GM19463 (cell line): Measurements from ENCODE around the gene DGCR8.
A peak's percentile ranks its signal among the peaks of the same experiment; 100 is the strongest.
"Not testable (repeated sequence)": the region's sequence is repeated elsewhere in the genome, so short reads cannot be mapped to it uniquely, and the experiment has no call there.

Experiments used
- ATAC-seq: cut with Tn5 transposase; IDR thresholded peaks from one replicate; pipeline ENCODE4 v1.9.1; 2021; ENCODE audit warnings: mild to moderate bottlenecking, moderate library complexity; ENCODE audit not compliant: unreplicated experiment

Gene DGCR8

GRCh38 chr22:20065896-20066616, 14.0 kb upstream of the DGCR8 start:
- no peak for ATAC-seq

DNA sequence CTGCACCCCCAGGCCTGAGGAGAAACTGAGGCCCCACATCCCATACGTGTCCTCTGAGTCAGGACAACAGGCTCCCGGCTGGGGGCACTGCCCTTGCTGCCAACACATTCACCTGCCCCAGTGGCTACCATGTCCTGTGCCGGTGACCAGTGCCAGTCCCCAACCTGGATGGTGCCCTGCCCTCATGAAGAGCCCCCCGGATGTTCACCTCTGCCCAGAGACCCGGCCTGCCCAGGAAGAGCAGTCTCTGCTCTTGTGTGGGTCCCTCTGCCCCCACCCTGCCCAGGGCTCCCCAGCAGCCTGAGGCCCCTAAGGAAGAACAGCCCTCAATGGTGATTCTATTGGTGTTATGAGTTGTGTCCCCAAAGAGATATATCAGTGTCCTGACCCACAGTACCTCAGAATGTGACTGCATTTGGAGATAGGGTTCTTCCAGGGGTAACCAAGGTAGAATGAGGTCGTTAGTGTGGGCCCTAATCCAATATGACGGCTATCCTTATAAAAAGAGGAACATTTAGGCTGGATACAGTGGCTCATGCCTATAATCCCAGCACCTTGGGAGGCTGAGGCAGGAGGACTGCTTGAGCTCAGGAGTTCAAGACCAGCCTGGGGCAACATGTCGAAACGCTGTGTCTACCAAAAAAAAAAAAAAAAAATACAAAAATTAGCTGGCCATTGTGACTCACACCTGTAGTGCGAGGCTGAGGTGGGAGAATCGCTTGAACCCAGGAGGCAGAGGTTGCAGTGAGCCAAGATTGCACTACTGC, 13.2 kb upstream of the DGCR8 start:
- ATAC-seq: no peak

DNA sequence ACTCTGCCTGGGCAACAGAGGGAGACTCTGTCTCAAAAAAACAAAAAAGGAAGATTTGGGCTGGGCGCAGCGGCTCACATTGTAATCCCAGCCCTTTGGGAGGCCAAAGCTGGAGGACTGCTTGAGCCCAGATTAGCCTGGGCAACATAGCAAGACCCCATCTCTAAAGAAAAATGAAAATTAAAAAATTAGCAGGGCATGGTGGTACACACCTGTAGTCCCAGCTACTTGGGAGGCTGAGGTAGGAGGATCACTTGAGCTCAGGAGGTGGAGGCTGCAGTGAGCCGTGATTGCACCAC, 12.7 kb upstream of the DGCR8 start:
- not testable (repeated sequence) for ATAC-seq

DNA sequence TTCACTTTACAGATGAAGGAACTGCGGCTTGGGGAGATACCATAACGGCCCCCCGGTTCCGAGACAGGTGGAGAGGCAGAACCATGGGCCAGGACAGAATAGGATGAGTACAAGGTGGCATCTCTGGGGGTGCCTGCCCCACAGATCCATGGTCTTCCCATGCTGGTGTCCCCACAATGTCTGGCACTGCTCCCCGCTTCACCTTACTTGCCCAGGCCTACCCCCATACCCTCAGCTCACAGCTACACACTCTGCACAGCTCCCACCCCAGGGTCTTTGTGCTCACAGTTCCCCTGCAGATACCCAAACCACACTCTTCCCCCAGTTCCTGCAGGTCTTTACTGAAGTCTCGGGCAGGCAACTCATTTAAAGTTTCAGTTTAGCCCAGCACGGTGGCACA, 11.4 kb upstream of the DGCR8 start:
- no peak for ATAC-seq

DNA sequence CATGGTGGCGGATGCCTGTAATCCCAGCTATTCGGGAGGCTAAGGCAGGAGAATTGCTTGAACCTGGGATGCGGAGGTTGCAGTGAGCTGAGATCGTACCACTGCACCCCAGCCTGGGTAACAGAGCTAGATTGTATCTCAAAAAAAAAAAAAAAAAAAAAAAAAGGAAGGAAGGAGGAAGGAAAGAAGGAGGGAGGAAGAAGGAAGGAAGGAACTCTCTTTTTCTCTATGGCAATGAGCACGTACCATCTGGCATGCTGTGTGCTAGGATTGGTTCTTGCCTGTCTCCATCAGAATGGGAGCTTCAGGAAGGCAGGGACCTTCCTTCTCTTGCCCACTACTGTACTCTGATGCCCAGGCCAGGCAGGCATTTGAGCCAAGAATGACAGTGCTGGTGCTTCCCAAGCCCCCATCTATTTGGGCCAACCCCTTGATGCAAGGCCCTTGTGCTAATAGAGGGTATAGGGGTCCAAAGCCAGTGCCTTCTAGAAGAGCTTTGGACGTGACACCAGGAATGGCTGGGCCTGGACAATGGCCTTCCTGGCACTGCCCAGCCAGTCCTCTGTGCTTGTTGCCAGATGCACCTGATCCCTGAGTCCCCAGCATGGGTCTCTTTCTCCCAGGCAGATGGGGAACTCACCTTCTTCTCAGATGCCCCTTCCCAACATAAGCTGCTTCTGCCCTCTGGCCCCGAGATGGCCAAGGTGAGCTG, 10.6 kb upstream of the DGCR8 start:
- no peak for ATAC-seq

GRCh38 chr22:20071524-20071972, 8.5 kb upstream of the DGCR8 start:
- ATAC-seq: no peak

GRCh38 chr22:20076627-20077172, 3.3 kb upstream of the DGCR8 start:
- ATAC-seq: no peak

DNA sequence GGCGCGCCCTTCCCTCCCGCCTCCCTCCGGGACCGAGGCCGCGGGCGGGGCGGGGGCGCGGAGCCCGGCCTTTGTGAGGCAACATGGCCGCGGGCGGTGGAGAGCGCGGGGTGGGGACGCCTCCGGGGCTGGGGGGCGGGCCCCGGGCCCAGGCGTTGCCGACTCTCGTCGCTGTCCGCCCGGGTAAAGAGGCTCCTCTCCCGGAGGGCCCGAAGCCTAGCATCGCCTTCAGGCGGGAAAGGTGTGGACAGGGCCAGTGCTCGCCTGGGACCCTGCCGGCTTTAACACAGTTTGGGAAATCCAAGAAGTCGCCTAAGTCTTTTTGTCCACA, 369 bp downstream of the DGCR8 start:
- peak; percentile 61 for ATAC-seq

DNA sequence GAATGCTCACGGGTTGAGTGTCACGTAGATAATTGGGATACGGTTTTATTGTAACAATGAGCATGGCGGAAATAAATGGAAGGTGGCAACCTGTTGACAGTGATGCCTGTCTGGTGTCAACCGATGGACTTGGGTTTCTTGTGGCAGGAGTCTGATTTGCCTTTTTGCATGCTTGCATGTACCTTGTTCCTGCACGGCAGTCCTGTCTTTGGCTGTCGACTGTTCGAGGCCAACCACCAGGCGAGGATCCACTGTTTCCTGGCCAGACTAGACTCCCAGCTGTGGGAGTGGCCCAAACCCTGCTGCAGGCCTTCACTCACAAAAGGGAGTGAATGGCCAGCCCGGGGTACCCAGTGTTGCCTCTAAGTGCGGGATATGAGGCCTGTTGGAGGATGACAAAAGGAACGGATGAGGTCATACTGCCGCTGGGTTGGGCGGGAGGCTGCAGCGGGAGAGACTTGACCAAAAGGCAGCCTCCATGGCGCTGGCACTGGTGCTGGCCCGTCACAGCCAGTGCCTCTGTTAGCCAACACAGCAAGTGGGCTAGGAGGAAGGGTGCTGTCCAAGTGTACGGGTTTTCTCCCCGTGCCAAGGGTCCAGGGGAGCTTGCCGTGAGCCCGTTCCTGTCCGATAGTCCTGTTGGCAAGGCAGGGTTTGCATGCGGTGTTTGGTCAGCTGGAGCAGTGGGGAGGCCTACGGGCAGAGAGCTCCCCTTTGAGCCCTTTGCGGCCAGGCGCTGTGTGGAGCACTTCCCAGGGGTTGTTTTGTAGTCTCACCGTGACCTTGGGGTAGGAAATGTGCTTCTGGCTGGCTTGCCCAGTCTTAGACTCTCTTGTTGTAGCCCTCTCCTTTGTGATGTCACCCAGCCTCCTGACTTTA, 974 bp downstream of the DGCR8 start:
- no peak for ATAC-seq

GRCh38 chr22:20083157-20083890, 3.3 kb downstream of the DGCR8 start:
- no peak for ATAC-seq

DNA sequence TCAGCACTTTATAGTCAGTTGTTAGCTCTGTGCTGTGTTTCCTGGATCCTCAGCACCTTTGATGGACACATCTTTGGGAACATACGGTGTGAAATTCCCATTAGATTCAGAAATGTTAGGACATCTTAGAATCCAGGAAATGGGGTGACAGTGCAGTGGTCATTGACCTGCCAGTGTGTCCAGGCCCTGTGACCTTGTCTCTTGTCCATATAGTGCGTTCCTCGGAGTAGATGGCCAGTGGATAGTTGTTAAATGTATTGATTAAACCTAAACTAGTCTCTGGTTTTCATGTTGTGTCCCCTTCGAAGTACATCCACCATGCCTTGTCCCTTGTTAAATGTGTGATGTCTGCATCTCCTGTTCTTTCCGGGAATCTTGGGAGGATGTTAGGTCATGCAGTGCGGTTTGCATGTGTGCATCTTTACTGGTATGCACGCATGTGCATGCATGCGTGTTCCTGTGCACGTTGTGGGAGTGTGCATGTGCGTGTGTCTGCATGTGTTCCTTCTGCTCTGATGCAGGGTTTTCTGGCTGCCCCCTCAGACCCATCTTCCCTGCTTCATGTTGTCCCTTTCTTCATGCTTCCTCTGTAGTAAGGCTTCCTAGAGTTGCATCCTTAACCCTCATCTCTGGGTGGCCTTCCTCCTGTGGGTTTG, 4.0 kb downstream of the DGCR8 start:
- no peak for ATAC-seq

GRCh38 chr22:20084547-20085413, 4.7 kb downstream of the DGCR8 start:
- ATAC-seq: no peak

GRCh38 chr22:20085651-20086050, 5.6 kb downstream of the DGCR8 start:
- no peak for ATAC-seq

DNA sequence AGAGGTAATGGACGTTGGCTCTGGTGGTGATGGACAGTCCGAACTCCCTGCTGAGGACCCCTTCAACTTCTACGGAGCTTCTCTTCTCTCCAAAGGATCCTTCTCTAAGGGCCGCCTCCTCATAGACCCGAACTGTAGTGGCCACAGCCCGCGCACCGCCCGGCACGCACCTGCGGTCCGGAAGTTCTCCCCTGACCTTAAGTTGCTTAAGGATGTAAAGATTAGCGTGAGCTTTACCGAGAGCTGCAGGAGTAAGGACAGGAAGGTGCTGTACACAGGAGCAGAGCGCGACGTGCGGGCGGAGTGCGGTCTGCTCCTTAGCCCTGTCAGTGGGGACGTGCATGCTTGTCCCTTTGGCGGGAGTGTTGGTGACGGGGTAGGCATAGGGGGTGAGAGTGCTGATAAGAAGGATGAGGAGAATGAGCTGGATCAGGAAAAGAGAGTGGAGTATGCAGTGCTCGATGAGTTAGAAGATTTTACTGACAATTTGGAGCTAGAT, 6.1 kb downstream of the DGCR8 start:
- no peak for ATAC-seq

DNA sequence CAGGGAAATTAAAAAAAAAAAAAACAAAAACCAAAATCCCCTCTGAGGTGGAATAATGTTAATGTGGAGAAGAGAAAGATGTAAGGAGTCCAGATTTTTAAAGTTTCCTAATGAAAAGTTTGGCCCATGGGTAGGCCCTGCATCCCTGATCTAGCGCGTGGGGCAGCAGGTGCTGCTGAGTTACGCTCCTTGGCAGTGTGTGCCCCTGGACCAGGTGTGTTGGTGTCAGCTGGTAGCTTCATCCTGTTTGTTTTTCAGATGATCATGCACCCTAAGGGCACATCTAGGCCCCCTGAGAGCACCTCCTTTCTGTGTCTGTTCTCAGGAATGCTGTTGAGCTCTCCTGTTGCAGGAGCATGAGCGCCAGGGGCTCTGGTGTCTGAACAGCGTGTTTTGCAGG, 6.7 kb downstream of the DGCR8 start:
- no peak for ATAC-seq

GRCh38 chr22:20087319-20088262, 7.5 kb downstream of the DGCR8 start:
- ATAC-seq: no peak

DNA sequence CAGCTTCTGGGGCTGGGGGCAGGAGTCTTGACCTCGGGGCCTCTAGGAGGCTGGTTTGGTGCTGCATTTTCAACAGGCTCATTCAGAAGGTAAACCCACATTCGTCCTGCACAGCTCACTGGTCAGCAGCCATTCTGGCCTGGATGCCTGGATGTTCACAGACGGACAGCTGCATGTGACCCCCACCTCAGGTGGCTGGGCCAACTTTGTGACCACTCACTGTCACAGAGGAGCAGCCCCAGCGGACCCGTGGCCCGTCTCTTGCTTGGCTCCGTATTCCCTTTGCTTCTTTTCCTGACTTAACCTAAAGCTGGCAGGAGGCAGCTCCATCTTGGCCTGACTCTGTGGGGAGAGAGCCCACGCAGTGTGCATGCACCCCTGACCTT, 8.2 kb downstream of the DGCR8 start:
- ATAC-seq: no peak
